Neural cell (in vitro differentiated cells): ENCODE data around the gene RABGGTB.

Experiments
- EP300 ChIP-seq: fragments of 450-650 bp; conservative IDR thresholded peaks from 2 replicates; pipeline ENCODE4 v1.6.1; 2014; ENCODE audit warnings: antibody characterized with exemption, mild to moderate bottlenecking, moderate library complexity; ENCODE audit not compliant: poor library complexity, severe bottlenecking
- EZH2 ChIP-seq: fragments of 200-600, 300-800 bp; shearing (Covaris generic), sonication (generic); IDR thresholded peaks from 2 replicates; pipeline ENCODE4 v1.6.1; 2014; ENCODE audit warnings: antibody characterized with exemption, low read length, borderline replicate concordance, mild to moderate bottlenecking; ENCODE audit not compliant: insufficient read depth, poor library complexity, severe bottlenecking
- MXI1 ChIP-seq: fragments of 450-650 bp; conservative IDR thresholded peaks from 2 replicates; pipeline ENCODE4 v1.6.1; 2014; ENCODE audit warnings: antibody characterized with exemption, mild to moderate bottlenecking; ENCODE audit not compliant: poor library complexity, severe bottlenecking
- POLR2AphosphoS5 ChIP-seq: IDR thresholded peaks from 2 replicates; pipeline ENCODE4 v1.6.1; 2012
- RAD21 ChIP-seq: fragments of 450-650 bp; conservative IDR thresholded peaks from 2 replicates; pipeline ENCODE4 v1.6.1; 2014; ENCODE audit warnings: antibody characterized with exemption, mild to moderate bottlenecking, moderate library complexity
- TF ChIP-seq, protein P1 (sequence below): fragments of 450-650 bp; IDR thresholded peaks from 2 replicates; pipeline ENCODE4 v1.5.1; 2014; ENCODE audit warnings: antibody characterized with exemption, mild to moderate bottlenecking, moderate library complexity; ENCODE audit not compliant: poor library complexity, severe bottlenecking

DNA sequence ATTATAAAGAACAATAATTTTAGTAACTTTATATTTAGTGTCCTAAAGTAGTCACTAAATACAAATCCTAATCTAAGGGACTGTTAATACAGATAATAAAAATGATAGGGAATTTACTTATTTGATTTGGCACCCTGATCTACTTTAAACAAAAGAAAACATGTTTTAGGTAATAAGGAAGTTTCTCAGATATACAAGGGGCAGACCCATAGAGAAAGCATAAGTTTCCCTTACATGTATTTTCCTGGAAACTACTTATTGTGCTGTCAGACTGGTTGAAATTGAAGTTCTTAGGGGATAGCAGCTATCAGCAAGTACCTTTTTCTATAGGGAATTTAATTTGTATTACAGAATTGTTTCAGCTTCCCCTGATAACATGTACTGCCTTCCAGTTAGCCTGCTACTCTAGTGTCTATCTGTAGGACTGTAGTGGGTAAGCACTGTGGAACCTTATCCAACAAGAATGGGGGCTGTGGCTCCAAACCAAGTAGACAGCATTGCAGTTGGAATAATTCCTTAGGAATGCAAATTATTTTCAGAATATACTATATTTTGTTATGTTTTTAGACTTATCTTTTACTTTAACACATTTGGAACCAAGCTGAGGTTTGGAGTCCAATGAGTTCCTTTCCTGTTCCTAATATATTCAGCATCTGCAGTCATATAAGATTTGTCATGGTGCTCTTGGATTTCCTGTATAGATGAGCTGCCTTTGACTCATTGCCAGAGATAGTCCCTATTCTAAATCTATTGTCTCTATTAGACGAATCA lies 25.3 kb downstream of the RABGGTB start:
- TF ChIP-seq EZH2 (no peak), MXI1 (no peak), POLR2AphosphoS5 (no peak), RAD21 (no peak), EP300 (no peak)
- TF ChIP-seq, protein P1, sequence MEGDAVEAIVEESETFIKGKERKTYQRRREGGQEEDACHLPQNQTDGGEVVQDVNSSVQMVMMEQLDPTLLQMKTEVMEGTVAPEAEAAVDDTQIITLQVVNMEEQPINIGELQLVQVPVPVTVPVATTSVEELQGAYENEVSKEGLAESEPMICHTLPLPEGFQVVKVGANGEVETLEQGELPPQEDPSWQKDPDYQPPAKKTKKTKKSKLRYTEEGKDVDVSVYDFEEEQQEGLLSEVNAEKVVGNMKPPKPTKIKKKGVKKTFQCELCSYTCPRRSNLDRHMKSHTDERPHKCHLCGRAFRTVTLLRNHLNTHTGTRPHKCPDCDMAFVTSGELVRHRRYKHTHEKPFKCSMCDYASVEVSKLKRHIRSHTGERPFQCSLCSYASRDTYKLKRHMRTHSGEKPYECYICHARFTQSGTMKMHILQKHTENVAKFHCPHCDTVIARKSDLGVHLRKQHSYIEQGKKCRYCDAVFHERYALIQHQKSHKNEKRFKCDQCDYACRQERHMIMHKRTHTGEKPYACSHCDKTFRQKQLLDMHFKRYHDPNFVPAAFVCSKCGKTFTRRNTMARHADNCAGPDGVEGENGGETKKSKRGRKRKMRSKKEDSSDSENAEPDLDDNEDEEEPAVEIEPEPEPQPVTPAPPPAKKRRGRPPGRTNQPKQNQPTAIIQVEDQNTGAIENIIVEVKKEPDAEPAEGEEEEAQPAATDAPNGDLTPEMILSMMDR, result no peak
